Liver (tissue), 9 donors: ENCODE results near the gene COPZ2. TPM values are rescaled to one million over a fixed set of nuclear protein-coding genes. Genes with fewer than 3 reads are reported as not detected.

Experiments
- DNase-seq: peaks from one replicate; pipeline ENCODE4 v3.0.0-alpha.2; 2017; ENCODE audit warnings: low spot score
- H3K27ac ChIP-seq, 2 donors: one replicate each; pipeline ENCODE4 v1.7.0; 2013; ENCODE audit warnings: inconsistent platforms in 2 of 2, low read length in 2 of 2, control low read depth in 1 of 2, low read depth in 1 of 2, mild to moderate bottlenecking in 1 of 2
- H3K27me3 ChIP-seq, 4 donors: one replicate each; pipeline versions ENCODE4 v1.6.1 to v1.7.0; 2013; ENCODE audit warnings: low read length in 3 of 4, inconsistent platforms in 1 of 4, mild to moderate bottlenecking in 1 of 4, moderate library complexity in 1 of 4; ENCODE audit not compliant: control insufficient read depth in 4 of 4, insufficient read depth in 4 of 4
- H3K36me3 ChIP-seq, 4 donors: one replicate each; pipeline versions ENCODE4 v1.6.1 to v1.7.0; 2013; ENCODE audit warnings: low read length in 3 of 4, mild to moderate bottlenecking in 3 of 4, low read depth in 1 of 4, moderate library complexity in 1 of 4; ENCODE audit not compliant: control insufficient read depth in 4 of 4, insufficient read depth in 3 of 4
- H3K4me1 ChIP-seq, 4 donors: one replicate each; pipeline versions ENCODE4 v1.6.1 to v1.7.0; 2013; ENCODE audit warnings: low read length in 3 of 4, mild to moderate bottlenecking in 3 of 4, moderate library complexity in 1 of 4; ENCODE audit not compliant: control insufficient read depth in 4 of 4, insufficient read depth in 4 of 4
- H3K4me3 ChIP-seq, 3 donors: one replicate each; pipeline versions ENCODE4 v1.6.1 to v1.7.0; 2013; ENCODE audit warnings: low read length in 3 of 3, control low read depth in 1 of 3, low read depth in 1 of 3, mild to moderate bottlenecking in 1 of 3
- H3K9ac ChIP-seq, 2 donors: one replicate each; pipeline ENCODE4 v1.7.0; 2013; ENCODE audit warnings: low read length in 2 of 2, mild to moderate bottlenecking in 2 of 2, moderate library complexity in 2 of 2, control low read depth in 1 of 2, low read depth in 1 of 2
- H3K9me3 ChIP-seq, 4 donors: one replicate each; pipeline versions ENCODE4 v1.6.1 to v1.7.0; 2013; ENCODE audit warnings: low read length in 3 of 4; ENCODE audit not compliant: control insufficient read depth in 4 of 4
- ATF3 ChIP-seq: IDR thresholded peaks from 2 replicates; pipeline ENCODE4 v1.6.1; 2016; ENCODE audit warnings: antibody characterized with exemption
- CTCF ChIP-seq: fragments of 150-350 bp; IDR thresholded peaks from 2 replicates; pipeline ENCODE4 v1.5.1; 2017; ENCODE audit warnings: improper control_type of control experiment, low read depth, low read length; ENCODE audit not compliant: missing input control
- FOXA2 ChIP-seq: IDR thresholded peaks from 2 replicates; pipeline ENCODE4 v1.6.1; 2016; ENCODE audit warnings: antibody characterized with exemption
- GABPA ChIP-seq, 2 donors: IDR thresholded peaks in 1 of 2; conservative IDR thresholded peaks in 1 of 2; 2 replicates each; pipeline ENCODE4 v1.6.1; 2016; ENCODE audit warnings: antibody characterized with exemption in 2 of 2, mild to moderate bottlenecking in 1 of 2, moderate library complexity in 1 of 2
- HNF4A ChIP-seq, 2 donors: conservative IDR thresholded peaks; 2 replicates each; pipeline ENCODE4 v1.6.1; 2016; ENCODE audit warnings: antibody characterized with exemption in 2 of 2, mild to moderate bottlenecking in 2 of 2
- JUND ChIP-seq, 2 donors: IDR thresholded peaks; 2 replicates each; pipeline ENCODE4 v1.6.1; 2016; ENCODE audit warnings: antibody characterized with exemption in 2 of 2
- MAX ChIP-seq: IDR thresholded peaks from 2 replicates; pipeline ENCODE4 v1.6.1; 2016; ENCODE audit warnings: antibody characterized with exemption
- NR2F2 ChIP-seq: IDR thresholded peaks from 2 replicates; pipeline ENCODE4 v1.6.1; 2016; ENCODE audit warnings: antibody characterized with exemption
- RAD21 ChIP-seq, 2 donors: IDR thresholded peaks; 2 replicates each; pipeline ENCODE4 v1.6.1; 2016; ENCODE audit warnings: antibody characterized with exemption in 2 of 2, mild to moderate bottlenecking in 2 of 2
- RXRA ChIP-seq, 2 donors: IDR thresholded peaks; 2 replicates each; pipeline ENCODE4 v1.6.1; 2017 to 2018; ENCODE audit warnings: antibody characterized with exemption in 2 of 2, mild to moderate bottlenecking in 1 of 2
- SP1 ChIP-seq: IDR thresholded peaks from 2 replicates; pipeline ENCODE4 v1.6.1; 2018; ENCODE audit warnings: antibody characterized with exemption, mild to moderate bottlenecking
- TAF1 ChIP-seq: conservative IDR thresholded peaks from 2 replicates; pipeline ENCODE4 v1.6.1; 2016; ENCODE audit warnings: antibody characterized with exemption, mild to moderate bottlenecking
- YY1 ChIP-seq: IDR thresholded peaks from 2 replicates; pipeline ENCODE4 v1.6.1; 2016; ENCODE audit warnings: antibody characterized with exemption, mild to moderate bottlenecking
- ZBTB33 ChIP-seq: IDR thresholded peaks from 2 replicates; pipeline ENCODE4 v1.6.1; 2016; ENCODE audit warnings: antibody characterized with exemption
- WGBS: extraction: QIAGEN DNeasy Blood & Tissue Kit; methylation state at CpG from one replicate; pipeline ENCODE4 v1.1.7; 2013; 5-methylcytosine and 5-hydroxymethylcytosine counted together
- polyA plus RNA-seq, 2 donors: library from polyadenylated mRNA; stranded (reverse) in 1 of 2; unstranded in 1 of 2; fragments of 200-250 nt in 1 of 2; fragments of >200 nt in 1 of 2; fragmentation: Nextera tagmentation in 1 of 2; extraction: Ambion mirVana in 1 of 2; gene quantifications; one replicate each; pipeline versions ENCODE4 v1.2.1 to v1.2.3, GENCODE V29; 2013 to 2015
- total RNA-seq, 2 donors: library from RNA; depleted of rRNA; stranded (reverse); fragments of >200 nt; gene quantifications; one replicate each; pipeline ENCODE4 v1.2.3, GENCODE V29; 2014
- TF ChIP-seq, protein P1 (sequence below): IDR thresholded peaks from 2 replicates; pipeline ENCODE4 v1.6.1; 2016; ENCODE audit warnings: antibody characterized with exemption, mild to moderate bottlenecking
- donor health status: healthy.
- donor health status: healthy.
- donor health status: healthy.
- donor health status: healthy.
- donor health status: healthy.

COPZ2 gene
- total and polyA plus RNA-seq, 4 donors, result 2.6 to 38.1 (median 17.8) TPM

DNA sequence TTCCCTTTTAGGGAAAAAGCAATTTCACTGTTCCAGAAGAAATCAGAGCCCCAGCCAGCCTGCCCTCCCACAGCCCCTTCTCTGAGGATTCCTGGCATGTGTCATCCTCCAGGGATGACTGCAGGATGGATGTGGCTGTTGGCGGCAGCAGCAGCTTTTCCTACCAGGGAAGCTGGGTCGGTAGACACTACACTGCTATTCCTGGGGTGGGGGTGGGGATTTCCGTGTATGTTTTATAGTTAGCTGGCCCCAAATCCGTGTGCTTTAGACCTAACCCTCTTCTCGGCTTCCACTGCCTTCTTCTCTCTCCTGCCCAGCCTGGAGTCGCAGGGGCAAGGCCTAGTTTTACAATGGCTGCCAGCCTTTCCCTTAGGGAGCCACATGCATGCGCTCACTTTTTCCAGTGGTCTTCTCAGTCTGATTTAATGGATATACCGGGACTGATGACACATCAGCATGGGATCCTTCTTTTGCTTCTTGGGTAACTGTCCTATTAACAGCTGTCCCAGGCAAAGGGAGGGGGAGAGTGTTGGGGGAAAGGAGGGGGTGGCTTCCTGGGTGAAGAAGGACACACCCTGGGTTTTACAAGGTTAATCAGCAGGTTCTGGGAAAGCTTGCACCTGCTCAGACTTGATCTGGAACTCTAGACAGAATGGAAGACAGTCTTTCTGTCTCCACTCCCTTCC, 7.9 kb upstream of the COPZ2 start:
- Histone ChIP-seq H3K27me3 (no peaks in the 10 kb centered on the region), H3K9ac (no peak overlapping the region), H3K9me3 (no peaks in the 10 kb centered on the region), H3K27ac (no peak overlapping the region), H3K4me1 (peaks cover 4 to 23% (median 12%) of the 10 kb centered on the region in 4 donors), H3K36me3 (no peaks in the 10 kb centered on the region), H3K4me3 (no peak overlapping the region)
- TF ChIP-seq NR2F2 (no peak), JUND (IDR thresholded peaks at IDR 0.05) (no peak), FOXA2 (no peak), ATF3 (no peak), SP1 (no peak), RAD21 (IDR thresholded peaks at IDR 0.05) (no peak), GABPA (IDR thresholded peaks at IDR 0.05 in 1 of 2, conservative IDR thresholded peaks at IDR 0.05 in 1 of 2) (no peak), MAX (no peak), CTCF (no peak), YY1 (no peak), TAF1 (no peak), HNF4A (conservative IDR thresholded peaks at IDR 0.05) (no peak), ZBTB33 (no peak), RXRA (IDR thresholded peaks at IDR 0.05) (no peak)
- TF ChIP-seq, protein P1, sequence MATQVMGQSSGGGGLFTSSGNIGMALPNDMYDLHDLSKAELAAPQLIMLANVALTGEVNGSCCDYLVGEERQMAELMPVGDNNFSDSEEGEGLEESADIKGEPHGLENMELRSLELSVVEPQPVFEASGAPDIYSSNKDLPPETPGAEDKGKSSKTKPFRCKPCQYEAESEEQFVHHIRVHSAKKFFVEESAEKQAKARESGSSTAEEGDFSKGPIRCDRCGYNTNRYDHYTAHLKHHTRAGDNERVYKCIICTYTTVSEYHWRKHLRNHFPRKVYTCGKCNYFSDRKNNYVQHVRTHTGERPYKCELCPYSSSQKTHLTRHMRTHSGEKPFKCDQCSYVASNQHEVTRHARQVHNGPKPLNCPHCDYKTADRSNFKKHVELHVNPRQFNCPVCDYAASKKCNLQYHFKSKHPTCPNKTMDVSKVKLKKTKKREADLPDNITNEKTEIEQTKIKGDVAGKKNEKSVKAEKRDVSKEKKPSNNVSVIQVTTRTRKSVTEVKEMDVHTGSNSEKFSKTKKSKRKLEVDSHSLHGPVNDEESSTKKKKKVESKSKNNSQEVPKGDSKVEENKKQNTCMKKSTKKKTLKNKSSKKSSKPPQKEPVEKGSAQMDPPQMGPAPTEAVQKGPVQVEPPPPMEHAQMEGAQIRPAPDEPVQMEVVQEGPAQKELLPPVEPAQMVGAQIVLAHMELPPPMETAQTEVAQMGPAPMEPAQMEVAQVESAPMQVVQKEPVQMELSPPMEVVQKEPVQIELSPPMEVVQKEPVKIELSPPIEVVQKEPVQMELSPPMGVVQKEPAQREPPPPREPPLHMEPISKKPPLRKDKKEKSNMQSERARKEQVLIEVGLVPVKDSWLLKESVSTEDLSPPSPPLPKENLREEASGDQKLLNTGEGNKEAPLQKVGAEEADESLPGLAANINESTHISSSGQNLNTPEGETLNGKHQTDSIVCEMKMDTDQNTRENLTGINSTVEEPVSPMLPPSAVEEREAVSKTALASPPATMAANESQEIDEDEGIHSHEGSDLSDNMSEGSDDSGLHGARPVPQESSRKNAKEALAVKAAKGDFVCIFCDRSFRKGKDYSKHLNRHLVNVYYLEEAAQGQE, result no peak
- WGBS, result 85% methylated on average over 8 of the region's 8 CpGs
- DNase-seq, result no peak

GRCh38 chr17:48044851-48045250, 7.3 kb upstream of the COPZ2 start:
- H3K36me3 ChIP-seq, result no peaks in the 10 kb centered on the region
- 95% methylated on average over 4 of the region's 4 CpGs for WGBS
- H3K9me3 ChIP-seq, result no peaks in the 10 kb centered on the region
- H3K27ac ChIP-seq, result no peak overlapping the region
- H3K27me3 ChIP-seq, result no peaks in the 10 kb centered on the region
- peaks cover 2 to 17% (median 8%) of the 10 kb centered on the region in 4 donors for H3K4me1 ChIP-seq
- TF ChIP-seq, protein P1, result no peak
- TF ChIP-seq YY1, result no peak
- H3K4me3 ChIP-seq, result no peak overlapping the region
- H3K9ac ChIP-seq, result no peak overlapping the region
- DNase-seq, result no peak
